Hippocampal formation (tissue), 2 donors: ENCODE measurements around the gene SPRYD3.

Experiments
- DNase-seq, 2 donors: peaks; one replicate each; lab custom pipeline; 2025; lab: John Stamatoyannopoulos, UW

Gene SPRYD3

DNA sequence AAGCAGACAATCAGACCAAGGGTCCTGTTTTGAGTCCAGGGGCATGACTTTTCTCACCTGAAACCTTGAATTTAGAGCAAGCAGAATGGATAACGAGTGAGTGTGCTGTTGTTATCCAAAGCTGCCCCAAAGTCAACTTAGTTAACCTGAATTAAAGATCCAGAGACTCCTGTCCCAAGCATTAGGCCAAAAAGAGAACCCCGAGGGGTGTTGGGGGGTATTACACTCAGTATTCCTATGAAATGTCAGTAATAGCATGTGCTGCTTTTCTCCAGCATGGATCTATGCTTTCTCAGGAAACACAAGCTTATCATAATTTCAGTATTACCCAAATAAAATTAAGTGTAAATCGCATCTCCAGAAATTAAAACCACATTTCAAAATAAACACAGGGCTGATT, 53.9 kb downstream of the SPRYD3 start:
- no peak for DNase-seq

DNA sequence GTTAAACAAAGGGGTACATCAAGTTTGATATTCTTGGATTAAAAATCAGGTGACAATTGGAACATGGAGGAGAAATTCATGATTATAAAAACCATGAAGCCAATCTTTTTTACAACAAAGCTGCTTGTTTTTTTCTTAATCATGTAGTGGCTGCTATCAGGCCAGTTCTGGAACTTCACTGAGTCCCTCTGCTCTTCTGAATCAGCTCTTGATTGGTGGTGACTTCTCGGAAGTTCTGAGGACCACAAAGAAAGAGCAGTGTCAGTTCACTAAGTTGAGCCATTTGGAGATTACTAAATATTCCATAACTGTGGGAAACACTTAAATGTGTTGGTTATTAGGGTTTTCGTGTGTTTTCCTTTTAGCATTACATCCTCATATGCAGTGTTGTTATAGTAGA, 64.5 kb downstream of the SPRYD3 start:
- no peak for DNase-seq
